Activated CD8-positive, alpha-beta memory T cell treated with anti-CD3 and anti-CD28 coated beads for 24 hours (primary cell): Measurements from ENCODE around the gene MORN3.
A peak's percentile ranks its signal among the peaks of the same experiment; 100 is the strongest.
"Not testable (repeated sequence)": the region's sequence is repeated elsewhere in the genome, so short reads cannot be mapped to it uniquely, and the experiment has no call there.

Experiments used
- DNase-seq: peaks from one replicate; pipeline ENCODE4 v3.0.0-alpha.2; 2020

The MORN3 gene

DNA sequence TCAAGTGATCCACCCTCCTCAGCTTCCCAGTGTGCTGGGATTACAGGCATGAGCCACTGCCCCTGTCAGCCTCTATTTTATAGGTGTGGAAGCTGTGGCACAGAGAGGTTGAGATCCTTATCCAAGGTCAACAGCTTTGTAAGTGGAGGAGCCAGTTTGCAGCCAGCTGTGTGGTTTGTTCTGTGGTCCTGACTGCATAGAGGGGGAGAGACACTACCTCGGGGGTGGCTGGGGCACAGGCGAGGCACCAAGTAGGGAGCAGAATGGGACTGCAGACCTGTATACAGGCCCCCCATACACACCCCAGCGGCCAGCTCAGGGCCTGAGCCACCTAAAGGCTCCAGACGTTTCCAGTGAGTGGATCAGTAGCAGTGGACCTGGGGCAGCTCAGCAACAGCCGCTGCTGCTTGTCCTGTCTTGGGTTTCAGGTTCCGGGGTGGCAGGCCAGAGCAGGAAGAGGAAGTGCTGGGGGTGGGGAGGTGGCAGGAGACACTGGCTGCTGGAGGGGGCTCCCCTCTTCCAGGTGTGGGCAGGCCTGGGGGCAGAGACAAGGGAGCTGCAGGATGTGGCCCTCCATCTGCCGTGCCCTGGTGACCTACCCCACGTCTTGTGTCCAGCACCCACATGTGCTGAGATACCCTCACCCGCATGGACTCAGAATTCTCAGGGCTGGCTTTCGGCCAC, 32.1 kb downstream of the MORN3 start:
- peak; percentile 85 for DNase-seq

DNA sequence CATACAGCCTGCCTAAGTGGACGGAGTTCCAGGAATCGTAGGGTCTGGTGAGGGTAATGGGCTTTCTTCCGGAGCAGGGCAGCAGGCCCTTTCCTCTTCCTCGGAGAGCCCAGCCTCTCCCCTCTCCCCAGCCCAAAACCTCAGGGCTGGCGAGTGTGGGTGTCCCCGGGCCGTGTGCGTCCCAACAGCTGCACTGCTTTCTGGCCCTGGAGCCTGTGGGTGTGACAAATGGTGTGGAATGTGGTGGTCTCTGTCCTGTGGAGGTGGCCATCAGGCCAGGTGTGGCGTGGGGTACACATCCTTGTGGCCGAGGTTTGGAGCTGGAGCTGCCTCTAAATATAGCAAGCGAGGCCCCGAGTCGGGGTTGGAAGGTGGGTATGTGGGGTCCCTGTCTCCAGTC, 34.6 kb downstream of the MORN3 start:
- no peak for DNase-seq

DNA sequence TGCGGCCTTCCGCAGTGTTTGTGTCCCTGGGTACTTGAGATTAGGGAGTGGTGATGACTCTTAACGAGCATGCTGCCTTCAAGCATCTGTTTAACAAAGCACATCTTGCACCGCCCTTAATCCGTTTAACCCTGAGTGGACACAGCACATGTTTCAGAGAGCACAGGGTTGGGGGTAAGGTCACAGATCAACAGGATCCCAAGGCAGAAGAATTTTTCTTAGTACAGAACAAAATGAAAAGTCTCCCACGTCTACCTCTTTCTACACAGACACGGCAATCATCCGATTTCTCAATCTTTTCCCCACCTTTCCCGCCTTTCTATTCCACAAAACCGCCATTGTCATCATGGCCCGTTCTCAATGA, 35.6 kb downstream of the MORN3 start:
- not testable (repeated sequence) for DNase-seq

DNA sequence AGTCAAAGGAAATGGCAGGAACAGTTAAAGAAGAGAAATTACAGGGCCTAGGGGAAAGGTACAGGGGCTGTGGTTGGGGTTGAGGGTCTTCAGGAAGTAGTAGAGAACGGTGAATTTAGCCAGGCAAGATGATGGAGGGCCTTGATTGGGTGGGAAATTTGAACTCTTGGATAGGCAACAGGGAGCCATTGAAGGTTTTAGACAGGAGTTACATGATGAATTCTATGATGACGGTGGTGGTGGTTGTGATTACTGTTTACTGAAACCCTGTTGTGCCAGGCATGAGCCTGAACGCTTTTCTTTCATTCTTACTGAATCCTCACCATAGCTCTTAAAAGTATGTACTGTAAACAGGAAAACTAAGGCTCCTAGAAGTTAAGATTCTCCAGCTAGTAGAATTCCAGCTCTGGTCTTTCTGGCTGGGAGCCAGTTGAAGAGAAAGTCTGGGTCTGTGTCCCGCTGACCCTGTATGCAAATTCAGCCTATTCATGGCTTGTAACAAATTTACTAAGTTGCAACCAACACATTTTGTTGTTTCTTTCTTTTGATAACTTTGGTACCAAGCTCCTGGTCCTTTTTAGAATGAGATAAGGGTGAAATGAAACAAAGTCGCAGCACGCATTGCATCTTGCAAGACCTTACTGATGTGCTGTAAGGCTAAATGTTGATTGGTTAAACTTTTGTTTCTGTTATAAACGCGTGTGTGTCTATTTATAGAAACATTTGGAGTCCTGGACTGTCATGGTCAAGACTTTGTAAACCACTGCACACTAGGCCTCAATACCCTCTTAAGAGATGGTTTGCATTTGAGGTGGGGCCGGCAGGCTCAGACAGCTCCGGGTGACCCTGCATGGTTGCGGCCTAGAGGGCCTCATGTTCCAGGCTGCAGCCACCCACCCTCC, 37.1 kb downstream of the MORN3 start:
- DNase-seq, result no peak

DNA sequence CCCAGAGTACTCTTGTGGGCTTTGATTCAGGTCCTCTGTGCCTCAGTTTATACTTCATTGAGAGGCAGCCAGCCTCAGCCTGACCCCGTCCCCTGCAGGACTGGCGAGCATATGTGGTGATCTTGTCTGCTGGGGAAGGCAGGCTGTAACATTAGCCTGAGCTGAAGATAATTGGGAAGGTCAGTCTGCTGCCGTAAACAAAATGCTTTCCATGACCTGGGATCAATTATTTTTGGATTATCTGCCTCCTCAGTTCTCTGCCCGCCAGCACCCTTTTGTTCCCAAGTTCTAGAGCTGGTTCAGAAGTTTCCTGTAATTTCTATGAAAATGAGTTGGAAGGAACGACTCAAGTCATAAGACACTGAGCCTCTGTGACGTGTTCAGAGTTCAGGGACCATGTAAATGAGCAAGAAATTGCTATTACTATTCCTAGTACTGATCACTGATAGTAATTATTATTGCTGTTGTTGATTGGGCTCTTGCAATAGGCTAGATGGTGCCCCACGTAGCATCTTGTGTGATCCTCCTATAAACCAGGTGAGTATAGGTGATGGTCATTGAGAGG, 38.6 kb downstream of the MORN3 start:
- no peak for DNase-seq

DNA sequence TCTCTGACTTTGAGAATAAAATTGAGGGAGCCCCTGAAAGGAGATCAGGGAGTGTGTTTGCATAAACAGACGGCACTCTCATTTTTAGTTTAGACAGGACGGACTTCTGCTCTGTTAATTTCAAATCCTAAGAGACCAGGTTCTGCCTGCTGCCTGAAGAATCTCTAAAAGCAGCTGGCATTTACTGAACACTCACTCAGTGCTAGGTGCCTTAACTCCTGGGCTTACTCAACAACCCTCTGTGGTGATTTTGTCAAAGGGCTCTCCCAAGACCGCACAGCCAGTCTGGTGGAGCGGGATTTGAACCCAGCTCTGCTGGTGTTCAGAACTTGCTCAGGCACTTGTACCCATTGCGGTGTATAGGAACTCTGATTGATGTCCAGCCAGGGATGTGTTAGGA, 40.9 kb downstream of the MORN3 start:
- DNase-seq, result no peak

DNA sequence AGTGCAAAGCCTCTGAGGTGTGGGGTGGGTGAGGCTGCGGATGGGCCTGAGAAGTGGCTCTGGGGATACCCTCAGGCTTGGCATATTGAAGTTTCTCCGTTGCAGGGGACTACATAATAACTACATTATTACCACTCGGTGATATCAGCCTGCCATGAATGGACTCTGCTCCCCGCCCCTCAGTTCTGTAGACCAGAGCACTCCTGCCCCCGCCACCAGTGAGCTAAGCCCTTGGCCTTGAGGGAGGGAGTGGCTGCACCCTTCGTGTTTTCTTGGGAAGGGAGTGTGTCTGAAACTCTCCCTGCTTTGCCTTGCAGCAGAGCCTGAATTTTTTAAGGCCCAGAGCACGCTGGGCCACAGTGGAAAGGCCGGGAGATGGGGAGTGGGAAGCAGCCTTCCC, 41.4 kb downstream of the MORN3 start:
- no peak for DNase-seq

DNA sequence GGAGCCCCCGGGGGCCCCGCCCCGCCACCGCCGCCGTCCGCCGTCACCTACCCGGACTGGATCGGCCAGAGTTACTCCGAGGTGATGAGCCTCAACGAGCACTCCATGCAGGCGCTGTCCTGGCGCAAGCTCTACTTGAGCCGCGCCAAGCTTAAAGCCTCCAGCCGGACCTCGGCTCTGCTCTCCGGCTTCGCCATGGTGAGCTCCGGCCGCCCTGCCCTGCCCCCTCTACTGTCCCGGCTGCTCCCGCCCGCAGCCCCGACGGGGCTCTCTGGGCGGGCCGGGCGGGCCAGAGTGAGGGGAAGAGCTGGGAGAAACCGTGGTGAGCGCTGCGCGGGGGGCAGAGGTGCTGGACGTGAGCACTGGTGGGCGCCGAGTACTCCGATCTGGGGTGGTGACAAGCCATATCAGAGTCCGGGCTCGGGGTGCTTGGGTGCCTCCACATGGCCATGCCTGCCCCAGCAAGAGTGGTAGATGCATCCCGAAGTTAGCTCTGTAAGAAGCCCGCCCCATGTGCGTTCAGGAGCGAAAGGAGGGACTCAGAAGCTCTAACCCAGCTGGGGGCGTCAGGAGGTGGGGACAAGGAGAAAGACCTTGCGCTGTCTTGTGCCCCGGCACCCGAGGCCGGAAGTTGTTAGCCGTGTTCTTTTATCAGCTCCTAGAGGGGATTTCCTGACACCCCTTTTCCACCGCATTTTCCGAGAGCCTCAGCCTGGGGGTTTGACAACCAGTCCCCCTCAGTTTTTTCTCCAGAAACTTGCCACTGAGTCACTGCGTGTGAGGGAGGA, 42.4 kb downstream of the MORN3 start:
- peak; percentile 94 for DNase-seq

DNA sequence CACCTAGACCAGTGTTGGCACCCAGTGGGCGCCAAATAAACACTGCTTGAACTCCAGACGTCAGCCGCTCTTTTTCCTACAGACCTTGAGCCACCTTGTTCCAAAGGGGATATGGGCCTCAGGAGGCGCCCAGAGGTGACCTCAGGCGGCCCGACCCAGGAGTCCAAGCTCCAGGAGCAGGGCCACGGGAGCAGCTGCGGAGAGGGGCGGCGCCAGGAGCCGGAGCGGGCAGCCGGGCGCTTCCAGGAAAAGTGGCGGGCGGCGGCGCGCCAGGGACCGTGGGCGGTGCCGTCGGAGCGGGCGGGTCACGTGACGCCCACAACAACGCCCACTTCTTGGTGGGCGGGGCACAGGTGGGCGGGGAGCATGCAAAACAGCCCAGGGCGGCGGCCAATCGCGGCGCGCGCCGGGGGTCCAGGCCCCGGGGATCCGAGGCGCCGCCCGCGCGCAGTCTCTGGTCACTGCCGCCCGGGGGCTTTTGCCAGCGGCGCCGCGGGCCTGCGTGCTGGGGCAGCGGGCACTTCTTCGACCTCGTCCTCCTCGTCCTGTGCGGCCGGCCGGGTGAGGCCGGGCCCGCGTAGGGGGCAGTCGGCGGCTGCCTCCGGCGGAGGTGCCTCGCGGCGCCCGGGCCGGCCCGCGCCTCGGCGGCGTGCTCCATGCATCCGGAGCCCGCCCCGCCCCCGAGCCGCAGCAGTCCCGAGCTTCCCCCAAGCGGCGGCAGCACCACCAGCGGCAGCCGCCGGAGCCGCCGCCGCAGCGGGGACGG, 43.2 kb downstream of the MORN3 start, which contains the start of gene ORAI1:
ORAI1 (plus strand) TSS at position 444 of the 766 bp plus-strand sequence.
- peak; percentile 99 for DNase-seq

DNA sequence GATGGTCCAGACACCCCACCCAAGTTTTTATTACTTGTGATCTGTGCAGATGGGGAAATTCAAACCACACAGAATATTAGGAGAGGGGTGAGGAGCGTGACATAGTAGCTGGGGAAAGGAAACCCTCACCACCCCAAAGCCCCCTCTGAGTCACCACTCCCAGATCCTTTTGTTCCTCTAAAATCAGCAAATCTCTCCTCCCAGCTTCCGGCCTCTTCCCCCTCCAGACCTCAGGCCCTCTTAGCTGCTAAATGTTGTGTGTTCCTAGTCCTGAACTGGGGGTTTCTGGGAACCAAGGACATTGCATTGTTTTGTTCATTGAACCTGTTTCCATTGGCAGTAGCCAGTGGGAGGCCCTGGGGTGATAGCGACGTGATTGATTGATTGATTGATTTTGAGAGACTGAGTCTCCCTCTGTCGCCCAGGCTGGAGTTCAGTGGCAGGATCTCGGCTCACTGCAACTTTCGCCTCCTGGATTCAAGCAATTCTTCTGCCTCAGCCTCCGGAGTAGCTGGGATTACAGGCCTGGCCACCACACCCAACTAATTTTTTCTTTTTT, 49.0 kb downstream of the MORN3 start:
- no peak for DNase-seq

DNA sequence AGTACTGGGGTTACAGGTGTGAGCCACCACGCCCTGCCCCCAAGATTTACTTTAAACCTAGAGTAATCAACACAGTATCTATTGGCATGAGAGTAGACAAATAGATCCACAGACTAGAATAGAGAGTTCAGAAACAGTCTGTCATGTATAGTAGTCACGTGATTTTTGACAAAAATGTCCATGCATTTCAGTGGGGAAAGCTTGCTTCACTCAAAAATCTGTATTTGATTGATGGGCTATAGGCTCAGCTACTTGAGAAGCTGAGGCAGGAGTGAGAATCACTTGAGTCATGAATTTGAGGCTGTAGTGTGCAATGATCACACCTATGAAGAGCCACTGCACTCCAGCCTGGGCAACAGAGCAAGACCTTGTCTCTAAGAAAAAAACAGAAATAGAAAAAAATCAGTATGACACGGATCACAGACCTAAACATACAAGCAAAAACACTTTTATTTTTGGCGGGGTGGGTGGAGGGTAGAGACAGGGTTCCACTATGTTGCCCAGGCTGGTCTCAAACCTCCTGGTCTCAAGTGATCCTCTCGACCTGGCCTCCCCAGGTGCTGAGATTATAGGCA, 50.7 kb downstream of the MORN3 start:
- DNase-seq, result no peak

DNA sequence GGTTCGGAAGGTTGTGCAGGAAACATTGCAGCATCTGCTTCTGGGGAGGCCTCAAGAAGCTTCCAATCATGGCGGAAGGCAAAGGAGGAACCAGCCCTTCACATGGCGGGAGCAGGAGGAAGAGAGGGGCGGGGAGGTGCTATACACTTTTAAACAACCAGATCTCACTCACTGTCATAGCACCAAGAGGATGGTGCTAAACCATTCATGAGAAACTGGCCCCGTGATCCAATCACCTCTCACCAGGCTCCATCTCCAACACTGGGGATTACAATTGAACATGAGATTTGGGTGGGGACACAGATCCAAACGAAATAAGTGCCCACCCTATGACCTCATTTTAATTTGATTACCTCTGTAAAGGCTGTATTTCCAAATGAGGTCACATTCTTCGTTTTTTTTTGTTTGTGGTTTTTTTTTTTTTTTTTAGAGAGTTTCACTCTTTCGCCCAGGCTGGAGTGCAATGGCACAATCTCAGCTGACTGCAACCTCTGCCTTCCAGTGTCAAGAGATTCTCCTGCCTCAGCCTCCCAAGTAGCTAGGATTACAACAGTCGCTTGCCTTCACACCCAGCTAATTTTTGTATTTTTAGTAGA, 54.5 kb downstream of the MORN3 start:
- DNase-seq, result no peak

DNA sequence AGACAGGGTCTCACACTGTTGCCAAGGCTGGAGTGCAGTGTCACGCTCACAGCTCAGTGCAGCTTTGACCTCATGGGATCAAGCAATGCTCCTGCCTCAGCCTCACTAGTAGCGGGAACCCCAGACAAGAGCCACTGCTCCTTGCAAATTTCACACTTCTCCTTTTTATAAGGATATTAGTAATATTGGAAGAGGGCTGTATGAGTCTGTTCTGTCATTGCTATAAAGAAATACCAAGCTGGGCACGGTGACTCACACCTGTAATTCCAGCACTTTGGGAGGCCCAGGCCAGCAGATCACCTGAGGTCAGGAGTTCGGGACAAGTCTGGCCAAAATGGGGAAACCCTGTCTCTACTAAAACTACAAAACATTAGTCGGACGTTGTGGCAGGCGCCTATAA, 56.0 kb downstream of the MORN3 start:
- no peak for DNase-seq

DNA sequence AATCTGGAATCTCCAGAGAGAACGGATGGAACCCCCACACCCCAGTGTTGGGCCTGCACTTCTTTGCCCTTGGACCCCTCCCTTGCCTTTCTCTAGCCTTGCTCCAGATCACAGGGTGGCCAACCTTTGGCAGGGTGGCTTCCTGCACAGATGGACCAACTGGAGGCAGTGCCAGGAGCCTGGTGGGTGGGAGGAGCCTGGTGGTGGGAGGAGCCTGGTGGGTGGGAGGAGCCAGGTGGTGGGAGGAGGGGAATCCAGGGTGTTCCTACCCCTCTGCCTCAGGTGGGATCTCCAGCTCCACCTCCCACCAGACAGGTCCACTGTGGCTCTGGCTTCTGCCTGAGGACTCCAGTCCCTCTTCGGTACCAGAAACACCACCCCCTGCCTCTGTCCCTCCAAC, 58.1 kb downstream of the MORN3 start:
- DNase-seq, result no peak

DNA sequence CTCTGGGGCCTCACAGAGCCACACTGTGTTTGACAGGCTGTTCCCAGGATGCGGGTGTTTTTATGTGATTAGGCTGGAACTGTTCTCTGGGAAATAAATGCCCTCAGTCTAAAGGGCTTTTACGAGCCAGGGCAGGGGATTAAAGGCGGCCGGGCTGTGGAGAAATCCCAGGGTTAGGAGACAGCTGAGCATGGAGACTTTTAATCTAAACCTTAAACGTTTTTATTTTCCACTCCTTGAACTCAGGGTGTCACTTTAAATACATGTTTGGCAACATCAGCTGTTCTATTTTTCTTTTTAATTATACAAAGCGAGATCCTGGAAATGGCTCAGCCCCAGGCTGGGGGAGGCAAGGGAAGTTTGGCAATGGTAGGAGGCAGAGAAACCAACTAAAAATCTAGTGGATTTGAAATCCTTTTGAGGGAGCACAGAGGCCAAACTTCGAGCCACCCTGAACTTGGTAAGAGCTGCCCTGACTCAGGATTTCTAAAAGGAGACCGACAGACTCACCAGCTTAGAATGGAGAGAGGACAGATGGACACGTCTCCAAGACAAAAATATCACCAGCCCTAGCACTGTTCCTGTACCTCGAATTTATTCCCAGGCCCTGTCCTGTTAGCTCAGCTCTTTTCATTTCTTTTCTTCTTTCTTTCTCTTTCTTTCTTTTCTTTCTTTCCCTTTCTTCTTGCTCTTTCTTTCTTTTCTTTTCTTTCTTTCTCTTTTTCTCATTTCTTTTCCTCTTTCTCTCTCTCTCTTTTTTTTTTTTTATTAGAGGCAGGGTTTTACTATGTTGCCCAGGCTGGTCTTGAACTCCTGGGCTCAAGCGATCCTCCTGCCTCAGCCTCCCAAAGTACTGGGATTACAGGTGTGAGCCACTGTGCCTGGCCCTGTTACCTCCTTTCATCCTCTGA, 59.0 kb downstream of the MORN3 start:
- no peak for DNase-seq

DNA sequence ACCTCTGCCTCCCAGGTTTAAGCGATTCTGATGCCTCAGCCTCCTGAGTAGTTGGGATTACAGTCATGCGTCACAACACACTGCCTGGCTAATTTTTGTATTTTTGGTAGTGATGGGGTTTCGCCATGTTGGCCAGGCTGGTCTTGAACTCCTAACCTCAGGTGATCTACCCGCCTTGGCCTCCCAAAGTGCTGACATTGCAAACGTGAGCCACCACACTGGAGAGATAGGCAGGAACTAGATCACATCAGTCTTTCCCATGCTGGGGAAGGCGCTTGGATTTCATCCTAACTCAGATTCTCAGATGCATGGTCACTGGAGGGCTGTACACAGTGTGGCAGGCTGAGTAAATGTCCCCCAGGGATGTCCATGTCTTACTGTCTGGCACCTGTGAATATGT, 61.2 kb downstream of the MORN3 start:
- no peak for DNase-seq

DNA sequence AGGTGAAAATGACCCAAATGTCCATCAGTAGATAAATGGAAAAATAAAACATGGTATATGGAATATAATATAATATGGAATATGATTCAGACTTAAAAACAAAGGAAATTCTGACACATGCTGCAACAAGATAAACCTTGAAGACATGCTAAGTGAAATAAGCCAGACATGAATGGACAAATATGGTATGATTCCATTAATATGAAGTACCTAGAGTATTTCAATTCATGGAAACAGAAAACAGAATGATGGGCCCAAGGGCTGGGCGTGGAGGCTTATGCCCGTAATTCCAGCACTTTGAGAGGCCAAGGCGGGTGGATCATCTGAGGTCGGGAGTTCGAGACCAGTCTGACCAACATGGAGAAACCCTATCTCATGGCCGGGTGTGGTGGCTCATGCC, 65.9 kb downstream of the MORN3 start:
- DNase-seq, result no peak

DNA sequence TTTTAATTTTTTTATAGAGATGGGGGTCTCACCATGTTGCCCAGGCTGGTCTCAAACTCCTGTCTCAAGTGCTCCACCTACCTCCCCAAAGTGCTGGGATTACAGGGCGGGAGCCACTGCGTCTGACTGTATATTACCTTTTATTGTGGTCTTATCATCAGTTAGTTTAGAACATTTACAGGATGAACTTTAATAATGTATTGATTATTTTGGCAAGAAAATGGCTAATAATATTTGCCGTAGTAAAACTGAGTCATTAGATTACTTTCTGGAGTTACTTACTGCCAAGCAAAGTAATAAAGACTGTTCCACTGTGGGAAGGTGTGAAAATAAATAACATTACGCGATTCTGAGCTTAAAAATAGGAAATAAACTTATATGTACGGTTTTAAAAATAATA, 66.7 kb downstream of the MORN3 start:
- no peak for DNase-seq

DNA sequence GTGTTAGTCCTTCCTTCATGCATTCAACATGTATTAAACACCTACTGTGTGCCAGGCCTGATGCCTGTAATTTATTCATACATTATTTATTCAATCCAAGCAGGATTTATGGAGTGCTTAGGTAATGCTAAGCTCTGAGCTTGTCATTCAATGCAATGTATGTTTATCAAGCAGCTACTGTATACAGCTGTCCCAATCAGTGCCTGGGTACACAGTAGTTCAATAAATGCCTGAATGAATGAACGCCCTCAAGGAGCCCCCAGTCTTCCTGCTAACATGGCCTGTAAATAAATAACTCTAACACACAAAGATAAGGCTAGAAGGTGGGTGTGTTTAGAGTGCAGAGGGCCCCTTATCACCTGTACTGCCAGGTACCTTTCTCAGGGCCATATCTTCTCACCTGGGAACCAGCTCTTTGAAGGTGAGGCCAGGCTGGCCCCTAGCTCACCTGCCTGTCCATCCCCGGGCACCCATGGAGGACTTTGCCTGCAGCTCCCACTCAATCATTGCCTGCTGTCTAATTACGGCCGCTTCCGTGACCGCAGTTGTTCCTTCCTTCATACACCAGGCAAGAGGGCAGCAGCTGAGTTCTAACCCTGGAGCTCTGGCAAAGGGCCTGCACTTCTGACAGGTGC, 68.6 kb downstream of the MORN3 start:
- DNase-seq, result no peak
